ENCODE data around the gene KCNH2. TPM values are rescaled to one million over a fixed set of nuclear protein-coding genes. Genes with fewer than 3 reads are reported as not detected.
A peak's percentile ranks its signal among the peaks of the same experiment; 100 is the strongest.

KCNH2 gene
- total and polyA plus RNA-seq, 2 experiments from 2014 or later = 48.0 to 110 TPM

DNA sequence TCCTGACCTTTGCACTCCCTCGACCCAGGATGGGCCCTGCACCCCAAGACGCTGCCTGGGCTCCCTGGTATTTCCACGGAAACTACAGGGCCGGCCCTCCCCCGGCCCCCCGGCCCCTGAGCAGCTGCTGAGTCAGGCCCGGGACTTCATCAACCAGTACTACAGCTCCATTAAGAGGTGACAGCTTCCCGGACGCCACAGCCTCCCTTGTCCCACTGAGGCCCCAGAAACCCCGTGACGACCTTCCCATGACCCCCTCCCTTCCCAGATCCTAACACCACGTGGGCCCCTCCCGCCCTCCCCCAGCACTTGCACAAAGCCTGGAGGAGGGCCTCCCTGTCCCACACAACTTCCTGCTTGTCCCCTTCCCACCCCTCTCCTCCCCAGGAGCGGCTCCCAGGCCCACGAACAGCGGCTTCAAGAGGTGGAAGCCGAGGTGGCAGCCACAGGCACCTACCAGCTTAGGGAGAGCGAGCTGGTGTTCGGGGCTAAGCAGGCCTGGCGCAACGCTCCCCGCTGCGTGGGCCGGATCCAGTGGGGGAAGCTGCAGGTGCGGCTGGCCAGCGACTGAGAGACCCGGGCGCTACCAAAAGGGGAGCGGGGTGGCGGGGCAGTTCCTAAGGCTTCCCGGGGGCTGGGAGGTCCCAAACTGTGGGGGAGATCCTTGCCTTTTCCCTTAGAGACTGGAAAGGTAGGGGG lies 18.4 kb upstream of the KCNH2 start:
- peaks cover 31% of the 10 kb centered on the region for H3K4me1 ChIP-seq (ENCODE audit: low read depth)
- peak overlapping the region; percentile 77 for H3K27ac ChIP-seq
- no peaks in the 10 kb centered on the region for H3K36me3 ChIP-seq
- no peak for DNase-seq (ENCODE audit: low read depth in 1 of 2, low spot score in 1 of 2)
- H3K4me3 ChIP-seq = no peak overlapping the region
- H3K9me3 ChIP-seq (ENCODE audit: low read depth) = no peaks in the 10 kb centered on the region
- TF ChIP-seq, protein P1, sequence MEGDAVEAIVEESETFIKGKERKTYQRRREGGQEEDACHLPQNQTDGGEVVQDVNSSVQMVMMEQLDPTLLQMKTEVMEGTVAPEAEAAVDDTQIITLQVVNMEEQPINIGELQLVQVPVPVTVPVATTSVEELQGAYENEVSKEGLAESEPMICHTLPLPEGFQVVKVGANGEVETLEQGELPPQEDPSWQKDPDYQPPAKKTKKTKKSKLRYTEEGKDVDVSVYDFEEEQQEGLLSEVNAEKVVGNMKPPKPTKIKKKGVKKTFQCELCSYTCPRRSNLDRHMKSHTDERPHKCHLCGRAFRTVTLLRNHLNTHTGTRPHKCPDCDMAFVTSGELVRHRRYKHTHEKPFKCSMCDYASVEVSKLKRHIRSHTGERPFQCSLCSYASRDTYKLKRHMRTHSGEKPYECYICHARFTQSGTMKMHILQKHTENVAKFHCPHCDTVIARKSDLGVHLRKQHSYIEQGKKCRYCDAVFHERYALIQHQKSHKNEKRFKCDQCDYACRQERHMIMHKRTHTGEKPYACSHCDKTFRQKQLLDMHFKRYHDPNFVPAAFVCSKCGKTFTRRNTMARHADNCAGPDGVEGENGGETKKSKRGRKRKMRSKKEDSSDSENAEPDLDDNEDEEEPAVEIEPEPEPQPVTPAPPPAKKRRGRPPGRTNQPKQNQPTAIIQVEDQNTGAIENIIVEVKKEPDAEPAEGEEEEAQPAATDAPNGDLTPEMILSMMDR (IDR thresholded peaks at IDR 0.05; ENCODE audit: low read depth, low read length) = no peak
- no peaks in the 10 kb centered on the region for H3K27me3 ChIP-seq

DNA sequence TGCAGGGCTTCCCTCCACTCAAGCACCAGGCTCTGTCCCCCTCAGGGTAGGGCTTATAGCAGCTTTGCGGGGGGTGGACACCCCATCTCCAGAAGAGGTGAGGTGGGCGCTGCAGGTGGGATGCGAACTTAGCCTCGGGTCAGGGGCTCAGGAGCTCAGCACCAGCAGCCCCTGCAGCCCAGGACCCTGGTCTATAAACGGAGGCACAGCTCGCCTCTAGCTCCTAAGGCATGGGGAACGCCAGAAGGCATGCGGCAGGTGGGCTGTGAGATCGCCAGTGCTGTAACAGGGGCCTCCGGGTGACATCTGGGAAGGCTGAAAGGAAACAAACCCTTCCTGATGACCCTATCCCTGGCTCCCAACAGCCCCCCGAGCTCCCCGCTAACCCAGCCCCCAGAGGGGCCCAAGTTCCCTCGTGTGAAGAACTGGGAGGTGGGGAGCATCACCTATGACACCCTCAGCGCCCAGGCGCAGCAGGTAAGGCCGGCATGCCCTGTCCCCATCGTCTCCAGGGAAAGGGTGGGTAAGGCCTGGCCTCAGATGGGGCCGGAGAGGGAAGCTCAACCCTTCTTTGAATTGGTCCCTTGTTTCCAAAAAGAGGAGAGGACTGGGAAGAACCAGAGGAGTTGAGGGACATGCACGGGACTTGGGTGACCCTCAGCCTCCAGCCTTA lies 16.9 kb upstream of the KCNH2 start:
- no peak for DNase-seq (ENCODE audit: low read depth in 1 of 2, low spot score in 1 of 2)
- TF ChIP-seq, protein P1 (IDR thresholded peaks at IDR 0.05; ENCODE audit: low read depth, low read length) = no peak

GRCh38 chr7:150994141-150994837 lies 16.2 kb upstream of the KCNH2 start:
- Histone ChIP-seq H3K4me3 (no peak overlapping the region), H3K9me3 (ENCODE audit: low read depth) (no peaks in the 10 kb centered on the region), H3K36me3 (no peaks in the 10 kb centered on the region), H3K27me3 (no peaks in the 10 kb centered on the region), H3K4me1 (ENCODE audit: low read depth) (peaks cover 31% of the 10 kb centered on the region), H3K27ac (peak overlapping the region; percentile 90)
- DNase-seq (ENCODE audit: low read depth in 1 of 2, low spot score in 1 of 2) = peak; percentile 65 to 89
- TF ChIP-seq, protein P1 (IDR thresholded peaks at IDR 0.05; ENCODE audit: low read depth, low read length) = no peak

More for the DNA sequence above, 16.9 kb upstream of the KCNH2 start:
- Histone ChIP-seq H3K36me3 (no peaks in the 10 kb centered on the region), H3K27ac (peak overlapping the region; percentile 90), H3K4me1 (ENCODE audit: low read depth) (peaks cover 31% of the 10 kb centered on the region), H3K9me3 (ENCODE audit: low read depth) (no peaks in the 10 kb centered on the region), H3K4me3 (no peak overlapping the region), H3K27me3 (no peaks in the 10 kb centered on the region)

DNA sequence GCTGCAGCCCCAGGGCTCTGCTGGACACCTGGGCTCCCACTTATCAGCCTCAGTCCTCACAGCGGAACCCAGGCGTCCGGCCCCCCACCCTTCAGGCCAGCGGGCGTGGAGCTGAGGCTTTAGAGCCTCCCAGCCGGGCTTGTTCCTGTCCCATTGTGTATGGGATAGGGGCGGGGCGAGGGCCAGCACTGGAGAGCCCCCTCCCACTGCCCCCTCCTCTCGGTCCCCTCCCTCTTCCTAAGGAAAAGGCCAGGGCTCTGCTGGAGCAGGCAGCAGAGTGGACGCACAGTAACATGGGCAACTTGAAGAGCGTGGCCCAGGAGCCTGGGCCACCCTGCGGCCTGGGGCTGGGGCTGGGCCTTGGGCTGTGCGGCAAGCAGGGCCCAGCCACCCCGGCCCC lies 15.4 kb upstream of the KCNH2 start:
- Histone ChIP-seq H3K27ac (peak overlapping the region; percentile 90), H3K9me3 (ENCODE audit: low read depth) (no peaks in the 10 kb centered on the region), H3K27me3 (no peaks in the 10 kb centered on the region), H3K4me1 (ENCODE audit: low read depth) (peaks cover 37% of the 10 kb centered on the region), H3K36me3 (no peaks in the 10 kb centered on the region), H3K4me3 (no peak overlapping the region)
- no peak for DNase-seq (ENCODE audit: low read depth in 1 of 2, low spot score in 1 of 2)
- TF ChIP-seq, protein P1 (IDR thresholded peaks at IDR 0.05; ENCODE audit: low read depth, low read length) = no peak

- Histone ChIP-seq H3K27ac (peak overlapping the region; percentile 90), H3K36me3 (no peaks in the 10 kb centered on the region), H3K9me3 (ENCODE audit: low read depth) (no peaks in the 10 kb centered on the region), H3K4me1 (ENCODE audit: low read depth) (peaks cover 37% of the 10 kb centered on the region), H3K4me3 (no peak overlapping the region), H3K27me3 (no peaks in the 10 kb centered on the region)
- TF ChIP-seq, protein P1 (IDR thresholded peaks at IDR 0.05; ENCODE audit: low read depth, low read length) = no peak
- DNase-seq (ENCODE audit: low read depth in 1 of 2, low spot score in 1 of 2) = peak; percentile 52 to 80
These were observed 14.7 kb upstream of the KCNH2 start for GRCh38 chr7:150992833-150993302.
